RWPE2 (cell line): ENCODE results near the gene CCDC30.
"Not testable (repeated sequence)": the region's sequence is repeated elsewhere in the genome, so short reads cannot be mapped to it uniquely, and the experiment has no call there.

Experiments used
- ATAC-seq: fragments of 200-7000 bp; cut with Tn5 transposase; 3 replicates; pipeline ENCODE4 v1.9.1; 2021; ENCODE audit warnings: low read depth
- DNase-seq: peaks from one replicate; pipeline ENCODE4 v3.0.0-alpha.2; 2020; ENCODE audit warnings: low spot score
- H3K27ac ChIP-seq: fragments of 450-650 bp; 2 replicates; pipeline ENCODE4 v1.5.1; 2017; ENCODE audit warnings: mild to moderate bottlenecking; ENCODE audit not compliant: poor library complexity, severe bottlenecking
- H3K27me3 ChIP-seq: fragments of 250-450 bp; sonication (Bioruptor Pico); 2 replicates; pipeline ENCODE4 v1.5.1; 2021; ENCODE audit warnings: mild to moderate bottlenecking, moderate library complexity; ENCODE audit not compliant: insufficient read depth, poor library complexity, severe bottlenecking
- H3K36me3 ChIP-seq: fragments of 250-450 bp; sonication (Bioruptor Pico); 2 replicates; pipeline ENCODE4 v1.5.1; 2020; ENCODE audit warnings: low read depth, mild to moderate bottlenecking, moderate library complexity
- H3K4me1 ChIP-seq: fragments of 250-450 bp; sonication (Bioruptor Pico); 2 replicates; pipeline ENCODE4 v1.5.1; 2021; ENCODE audit warnings: mild to moderate bottlenecking, moderate library complexity; ENCODE audit not compliant: insufficient read depth, poor library complexity, severe bottlenecking
- H3K4me3 ChIP-seq: fragments of 250-450 bp; sonication (Bioruptor Pico); 2 replicates; pipeline ENCODE4 v1.5.1; 2021; ENCODE audit warnings: mild to moderate bottlenecking, moderate library complexity; ENCODE audit not compliant: severe bottlenecking
- H3K9me3 ChIP-seq: fragments of 250-450 bp; sonication (Bioruptor Pico); 2 replicates; pipeline ENCODE4 v1.5.1; 2021; ENCODE audit warnings: mild to moderate bottlenecking, moderate library complexity; ENCODE audit not compliant: severe bottlenecking
- TF ChIP-seq, protein P1 (sequence below): fragments of 450-650 bp; IDR thresholded peaks from one replicate; pipeline ENCODE4 v1.5.1; 2017; ENCODE audit warnings: mild to moderate bottlenecking, moderate library complexity; ENCODE audit not compliant: poor library complexity, severe bottlenecking

CCDC30 gene

DNA sequence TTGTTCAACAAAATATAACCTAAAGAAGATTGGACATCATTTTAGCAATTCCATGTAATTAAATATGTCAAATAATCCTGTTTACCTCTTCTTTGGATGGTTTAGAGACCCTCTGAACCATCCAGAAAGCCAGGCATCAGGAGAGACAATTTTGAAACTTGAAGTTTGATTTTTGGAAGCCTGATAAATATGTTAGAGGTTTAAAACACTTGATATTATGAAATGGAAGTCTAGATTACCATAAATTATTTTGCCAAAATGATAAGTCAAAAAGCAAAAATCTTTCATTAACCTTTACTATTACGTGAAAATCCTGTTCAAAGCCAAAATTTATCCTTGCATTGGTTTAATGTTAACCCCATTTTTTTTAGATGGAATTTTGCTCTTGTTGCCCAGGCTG lies 43.5 kb downstream of the CCDC30 start:
- Histone ChIP-seq H3K36me3 (no peaks in the 10 kb centered on the region), H3K4me1 (no peaks in the 10 kb centered on the region), H3K4me3 (no peak overlapping the region), H3K27me3 (no peaks in the 10 kb centered on the region), H3K27ac (no peak overlapping the region), H3K9me3 (peaks cover 36% of the 10 kb centered on the region)
- ATAC-seq (no peak), DNase-seq (no peak)
- TF ChIP-seq, protein P1, sequence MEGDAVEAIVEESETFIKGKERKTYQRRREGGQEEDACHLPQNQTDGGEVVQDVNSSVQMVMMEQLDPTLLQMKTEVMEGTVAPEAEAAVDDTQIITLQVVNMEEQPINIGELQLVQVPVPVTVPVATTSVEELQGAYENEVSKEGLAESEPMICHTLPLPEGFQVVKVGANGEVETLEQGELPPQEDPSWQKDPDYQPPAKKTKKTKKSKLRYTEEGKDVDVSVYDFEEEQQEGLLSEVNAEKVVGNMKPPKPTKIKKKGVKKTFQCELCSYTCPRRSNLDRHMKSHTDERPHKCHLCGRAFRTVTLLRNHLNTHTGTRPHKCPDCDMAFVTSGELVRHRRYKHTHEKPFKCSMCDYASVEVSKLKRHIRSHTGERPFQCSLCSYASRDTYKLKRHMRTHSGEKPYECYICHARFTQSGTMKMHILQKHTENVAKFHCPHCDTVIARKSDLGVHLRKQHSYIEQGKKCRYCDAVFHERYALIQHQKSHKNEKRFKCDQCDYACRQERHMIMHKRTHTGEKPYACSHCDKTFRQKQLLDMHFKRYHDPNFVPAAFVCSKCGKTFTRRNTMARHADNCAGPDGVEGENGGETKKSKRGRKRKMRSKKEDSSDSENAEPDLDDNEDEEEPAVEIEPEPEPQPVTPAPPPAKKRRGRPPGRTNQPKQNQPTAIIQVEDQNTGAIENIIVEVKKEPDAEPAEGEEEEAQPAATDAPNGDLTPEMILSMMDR: no peak

DNA sequence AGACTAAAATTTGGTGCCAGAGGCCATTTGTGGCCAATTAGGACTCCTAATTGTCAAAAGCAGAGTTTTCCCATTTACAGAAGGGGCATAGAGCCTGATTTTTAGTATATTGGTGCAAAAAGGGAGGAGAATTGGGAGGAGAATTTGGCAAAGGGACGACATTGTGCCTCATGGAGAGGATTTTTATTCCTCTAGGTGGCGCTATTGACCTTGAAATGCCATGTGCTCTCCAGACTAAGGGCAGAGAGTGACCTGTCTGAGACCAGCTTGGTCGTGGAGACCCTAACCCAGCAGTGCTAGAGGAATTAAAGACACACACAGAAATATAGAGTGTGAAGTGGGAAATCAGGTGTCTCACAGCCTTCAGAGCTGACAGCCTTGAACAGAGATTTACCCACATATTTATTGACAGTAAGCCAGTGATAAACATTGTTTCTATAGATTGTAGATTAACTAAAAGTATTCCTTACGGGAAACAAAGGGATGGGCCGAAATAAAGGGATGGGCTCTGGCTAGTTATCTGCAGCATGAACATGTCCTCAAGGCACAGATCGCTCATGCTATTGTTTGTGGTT lies 48.6 kb downstream of the CCDC30 start:
- peaks cover 12% of the 10 kb centered on the region for H3K9me3 ChIP-seq
- ATAC-seq, H3K27me3 ChIP-seq, H3K36me3 ChIP-seq, DNase-seq, H3K27ac ChIP-seq, H3K4me1 ChIP-seq, H3K4me3 ChIP-seq: not testable (repeated sequence)
- TF ChIP-seq, protein P1: peak; percentile 8

DNA sequence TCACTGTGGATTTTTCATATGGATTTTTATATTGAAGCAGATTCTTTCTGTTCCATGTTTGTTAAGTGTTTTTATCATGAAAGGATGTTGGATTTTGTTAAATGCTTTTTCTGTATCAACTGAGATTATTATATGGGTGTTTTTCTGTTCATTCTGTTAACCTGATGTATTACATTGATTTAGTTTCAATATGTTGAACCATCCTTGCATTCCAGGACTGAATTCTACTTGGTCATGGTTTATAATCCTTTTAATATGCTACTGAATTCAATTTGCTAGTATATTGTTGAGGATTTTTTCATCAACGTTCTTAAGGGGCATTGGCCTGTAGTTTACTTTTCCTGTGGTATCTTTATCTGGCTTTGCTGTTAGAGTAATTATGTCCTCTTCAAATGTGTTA lies 55.8 kb downstream of the CCDC30 start:
- H3K27me3 ChIP-seq: no peaks in the 10 kb centered on the region
- H3K27ac ChIP-seq: no peak overlapping the region
- ATAC-seq (no peak), DNase-seq (no peak)
- no peaks in the 10 kb centered on the region for H3K4me1 ChIP-seq
- H3K36me3 ChIP-seq: no peaks in the 10 kb centered on the region
- no peak overlapping the region for H3K4me3 ChIP-seq
- H3K9me3 ChIP-seq: peaks cover 2% of the 10 kb centered on the region
- TF ChIP-seq, protein P1: no peak

DNA sequence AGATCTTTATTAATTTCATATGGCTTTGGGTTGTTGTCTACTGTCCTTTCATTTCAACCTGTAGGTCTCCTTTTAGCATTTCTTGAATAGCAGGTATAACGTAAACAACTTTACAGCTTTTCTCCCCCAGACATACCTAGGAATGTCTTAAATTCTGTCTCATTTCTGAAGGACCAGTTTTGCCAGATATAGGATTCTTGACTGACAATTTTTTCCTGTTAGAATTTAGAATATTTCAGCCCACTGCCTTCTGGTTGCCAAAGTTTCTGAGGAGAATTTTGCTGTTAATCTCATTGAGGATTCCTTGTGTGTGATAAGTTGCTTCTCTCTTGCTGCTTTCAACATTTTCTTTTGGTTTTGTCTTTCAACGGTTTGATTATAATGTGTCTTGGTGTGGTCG lies 60.1 kb downstream of the CCDC30 start:
- no peak for ATAC-seq

DNA sequence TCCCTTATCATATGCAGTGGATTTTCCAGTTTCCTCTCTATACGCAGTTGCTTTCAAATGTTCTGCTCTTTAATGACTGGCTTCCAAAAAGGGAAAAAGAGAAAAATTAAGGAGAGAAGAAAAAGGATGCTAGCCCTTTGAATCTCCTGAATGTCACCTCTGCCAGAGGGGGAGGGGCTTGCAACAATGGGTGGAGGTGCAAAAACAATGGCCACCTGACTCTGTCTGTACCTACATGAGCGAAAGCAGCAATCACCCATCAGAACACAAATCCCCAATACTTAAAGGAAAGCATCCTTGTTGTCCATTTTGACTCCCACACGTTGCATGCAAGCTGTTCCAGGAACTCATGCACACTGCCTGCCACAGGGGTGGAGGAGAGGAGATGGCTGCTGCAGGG lies 61.2 kb downstream of the CCDC30 start:
- Histone ChIP-seq H3K36me3 (no peaks in the 10 kb centered on the region), H3K9me3 (no peaks in the 10 kb centered on the region), H3K27me3 (no peaks in the 10 kb centered on the region), H3K4me3 (no peak overlapping the region), H3K4me1 (no peaks in the 10 kb centered on the region), H3K27ac (no peak overlapping the region)
- TF ChIP-seq, protein P1: no peak
- no peak for ATAC-seq
- DNase-seq: no peak

More for the DNA sequence above, 60.1 kb downstream of the CCDC30 start:
- no peak overlapping the region for H3K4me3 ChIP-seq
- no peaks in the 10 kb centered on the region for H3K4me1 ChIP-seq
- H3K9me3 ChIP-seq: peaks cover 2% of the 10 kb centered on the region
- TF ChIP-seq, protein P1: no peak
- H3K27me3 ChIP-seq: no peaks in the 10 kb centered on the region
- H3K27ac ChIP-seq: no peak overlapping the region
- no peak for DNase-seq
- H3K36me3 ChIP-seq: no peaks in the 10 kb centered on the region
